SK-N-SH treated with all-trans-retinoic acid at 6 μM for 48 hours (cell line): ENCODE data around the gene SOHLH1.

Experiments used
- BACH2 ChIP-seq: fragments of 250-450 bp; sonication (Bioruptor Pico); IDR thresholded peaks from 2 replicates; pipeline ENCODE4 v1.9.0; 2021; ENCODE audit warnings: mild to moderate bottlenecking, borderline replicate concordance
- CREB5 ChIP-seq: fragments of 250-450 bp; sonication (Bioruptor Pico); IDR thresholded peaks from 2 replicates; pipeline ENCODE4 v1.5.1; 2020; ENCODE audit warnings: low read depth, mild to moderate bottlenecking, moderate library complexity
- CSRNP3 ChIP-seq: fragments of 250-450 bp; sonication (Bioruptor Pico); IDR thresholded peaks from 2 replicates; pipeline ENCODE4 v1.5.1; 2021; ENCODE audit warnings: mild to moderate bottlenecking, moderate library complexity
- ESRRG ChIP-seq: fragments of 250-450 bp; sonication (Bioruptor Pico); IDR thresholded peaks from 2 replicates; pipeline ENCODE4 v1.6.1; 2021; ENCODE audit warnings: mild to moderate bottlenecking
- GLIS3 ChIP-seq: fragments of 250-450 bp; sonication (Bioruptor Pico); IDR thresholded peaks from 2 replicates; pipeline ENCODE4 v1.5.0; 2020; ENCODE audit warnings: mild to moderate bottlenecking, moderate library complexity
- POU6F1 ChIP-seq: fragments of 250-450 bp; sonication (Bioruptor Pico); IDR thresholded peaks from 2 replicates; pipeline ENCODE4 v1.8.0; 2021; ENCODE audit warnings: low read depth, mild to moderate bottlenecking, moderate library complexity, borderline replicate concordance
- RARB ChIP-seq: fragments of 250-450 bp; sonication (Bioruptor Pico); IDR thresholded peaks from 2 replicates; pipeline ENCODE4 v1.8.0; 2021; ENCODE audit warnings: mild to moderate bottlenecking, moderate library complexity
- TCF4 ChIP-seq: fragments of 250-450 bp; sonication (Bioruptor Pico); IDR thresholded peaks from 2 replicates; pipeline ENCODE4 v1.8.0; 2021; ENCODE audit warnings: mild to moderate bottlenecking, moderate library complexity, borderline replicate concordance
- ZC3H10 ChIP-seq: fragments of 250-450 bp; sonication (Bioruptor Pico); IDR thresholded peaks from 2 replicates; pipeline ENCODE4 v1.5.1; 2021; ENCODE audit warnings: mild to moderate bottlenecking, moderate library complexity
- ZFP3 ChIP-seq: fragments of 250-450 bp; sonication (Bioruptor Pico); IDR thresholded peaks from 2 replicates; pipeline ENCODE4 v1.5.0; 2020; ENCODE audit warnings: mild to moderate bottlenecking, moderate library complexity
- ZNF70 ChIP-seq: fragments of 450-650 bp; formaldehyde crosslinking; IDR thresholded peaks from 2 replicates; pipeline ENCODE4 v1.5.0; 2020; ENCODE audit warnings: mild to moderate bottlenecking, moderate library complexity
- ZNF8 ChIP-seq: fragments of 450-650 bp; formaldehyde crosslinking; IDR thresholded peaks from 2 replicates; pipeline ENCODE4 v1.5.0; 2020; ENCODE audit warnings: mild to moderate bottlenecking, moderate library complexity
- TF ChIP-seq, protein P1 (sequence below): fragments of 250-450 bp; sonication (Bioruptor Pico); IDR thresholded peaks from 2 replicates; pipeline ENCODE4 v1.5.0; 2020; ENCODE audit warnings: mild to moderate bottlenecking, moderate library complexity
- TF ChIP-seq, protein P2 (sequence below): fragments of 250-450 bp; sonication (Bioruptor Pico); IDR thresholded peaks from 2 replicates; pipeline ENCODE4 v1.8.0; 2020; ENCODE audit warnings: mild to moderate bottlenecking, moderate library complexity, borderline replicate concordance

GRCh38 chr9:135649508-135649907 lies 49.8 kb downstream of the SOHLH1 start:
- TF ChIP-seq ZFP3 (CRISPR knock-in tag) (no peak), RARB (no peak), BACH2 (no peak), ESRRG (CRISPR knock-in tag) (no peak), ZNF70 (no peak), ZNF8 (no peak), POU6F1 (no peak), GLIS3 (CRISPR knock-in tag) (no peak), ZC3H10 (CRISPR knock-in tag) (no peak), CSRNP3 (CRISPR knock-in tag) (no peak), CREB5 (CRISPR knock-in tag) (no peak), TCF4 (CRISPR knock-in tag) (no peak)
- TF ChIP-seq, protein P1, sequence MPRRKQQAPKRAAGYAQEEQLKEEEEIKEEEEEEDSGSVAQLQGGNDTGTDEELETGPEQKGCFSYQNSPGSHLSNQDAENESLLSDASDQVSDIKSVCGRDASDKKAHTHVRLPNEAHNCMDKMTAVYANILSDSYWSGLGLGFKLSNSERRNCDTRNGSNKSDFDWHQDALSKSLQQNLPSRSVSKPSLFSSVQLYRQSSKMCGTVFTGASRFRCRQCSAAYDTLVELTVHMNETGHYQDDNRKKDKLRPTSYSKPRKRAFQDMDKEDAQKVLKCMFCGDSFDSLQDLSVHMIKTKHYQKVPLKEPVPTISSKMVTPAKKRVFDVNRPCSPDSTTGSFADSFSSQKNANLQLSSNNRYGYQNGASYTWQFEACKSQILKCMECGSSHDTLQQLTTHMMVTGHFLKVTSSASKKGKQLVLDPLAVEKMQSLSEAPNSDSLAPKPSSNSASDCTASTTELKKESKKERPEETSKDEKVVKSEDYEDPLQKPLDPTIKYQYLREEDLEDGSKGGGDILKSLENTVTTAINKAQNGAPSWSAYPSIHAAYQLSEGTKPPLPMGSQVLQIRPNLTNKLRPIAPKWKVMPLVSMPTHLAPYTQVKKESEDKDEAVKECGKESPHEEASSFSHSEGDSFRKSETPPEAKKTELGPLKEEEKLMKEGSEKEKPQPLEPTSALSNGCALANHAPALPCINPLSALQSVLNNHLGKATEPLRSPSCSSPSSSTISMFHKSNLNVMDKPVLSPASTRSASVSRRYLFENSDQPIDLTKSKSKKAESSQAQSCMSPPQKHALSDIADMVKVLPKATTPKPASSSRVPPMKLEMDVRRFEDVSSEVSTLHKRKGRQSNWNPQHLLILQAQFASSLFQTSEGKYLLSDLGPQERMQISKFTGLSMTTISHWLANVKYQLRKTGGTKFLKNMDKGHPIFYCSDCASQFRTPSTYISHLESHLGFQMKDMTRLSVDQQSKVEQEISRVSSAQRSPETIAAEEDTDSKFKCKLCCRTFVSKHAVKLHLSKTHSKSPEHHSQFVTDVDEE (CRISPR knock-in tag) = no peak
- TF ChIP-seq, protein P2, sequence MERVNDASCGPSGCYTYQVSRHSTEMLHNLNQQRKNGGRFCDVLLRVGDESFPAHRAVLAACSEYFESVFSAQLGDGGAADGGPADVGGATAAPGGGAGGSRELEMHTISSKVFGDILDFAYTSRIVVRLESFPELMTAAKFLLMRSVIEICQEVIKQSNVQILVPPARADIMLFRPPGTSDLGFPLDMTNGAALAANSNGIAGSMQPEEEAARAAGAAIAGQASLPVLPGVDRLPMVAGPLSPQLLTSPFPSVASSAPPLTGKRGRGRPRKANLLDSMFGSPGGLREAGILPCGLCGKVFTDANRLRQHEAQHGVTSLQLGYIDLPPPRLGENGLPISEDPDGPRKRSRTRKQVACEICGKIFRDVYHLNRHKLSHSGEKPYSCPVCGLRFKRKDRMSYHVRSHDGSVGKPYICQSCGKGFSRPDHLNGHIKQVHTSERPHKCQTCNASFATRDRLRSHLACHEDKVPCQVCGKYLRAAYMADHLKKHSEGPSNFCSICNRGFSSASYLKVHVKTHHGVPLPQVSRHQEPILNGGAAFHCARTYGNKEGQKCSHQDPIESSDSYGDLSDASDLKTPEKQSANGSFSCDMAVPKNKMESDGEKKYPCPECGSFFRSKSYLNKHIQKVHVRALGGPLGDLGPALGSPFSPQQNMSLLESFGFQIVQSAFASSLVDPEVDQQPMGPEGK (CRISPR knock-in tag) = no peak
